ENCODE measurements around the gene DYNC2H1. TPM values are rescaled to one million over a fixed set of nuclear protein-coding genes. Genes with fewer than 3 reads are reported as not detected.

Gene DYNC2H1
- polyA plus RNA-seq, 1 experiment: 25.3 TPM

DNA sequence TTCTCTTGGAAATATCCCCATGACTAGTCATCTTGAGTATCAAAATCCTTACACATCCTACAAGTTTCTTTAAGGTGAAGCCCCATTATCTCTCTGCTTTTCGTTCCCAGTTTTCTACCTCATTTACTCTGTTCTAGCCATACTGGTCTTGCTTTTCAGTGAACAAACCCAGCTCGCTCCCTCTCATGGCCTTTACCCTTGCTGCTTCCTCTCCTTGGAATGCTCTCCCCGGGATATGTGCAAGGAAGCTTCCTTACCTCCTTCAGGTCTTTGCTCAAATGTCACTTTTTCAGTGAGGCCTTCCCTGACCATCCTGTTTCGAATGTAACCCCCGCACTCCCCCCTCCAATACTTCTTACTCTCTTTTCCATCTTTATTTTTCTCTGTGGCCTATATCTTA is 331.8 kb downstream of the DYNC2H1 start:
- Histone ChIP-seq H3K27me3 (ENCODE audit: control insufficient read depth, insufficient read depth, low read length) (no peaks in the 10 kb centered on the region), H3K9me3 (ENCODE audit: control insufficient read depth, insufficient read depth, low read length) (no peaks in the 10 kb centered on the region), H3K27ac (ENCODE audit: low read depth, low read length) (no peak overlapping the region), H3K4me3 (ENCODE audit: low read depth, low read length) (no peak overlapping the region)
- CTCF ChIA-PET: no interaction called here
- POLR2A ChIA-PET: no interaction called here
- TF ChIP-seq, protein P1, sequence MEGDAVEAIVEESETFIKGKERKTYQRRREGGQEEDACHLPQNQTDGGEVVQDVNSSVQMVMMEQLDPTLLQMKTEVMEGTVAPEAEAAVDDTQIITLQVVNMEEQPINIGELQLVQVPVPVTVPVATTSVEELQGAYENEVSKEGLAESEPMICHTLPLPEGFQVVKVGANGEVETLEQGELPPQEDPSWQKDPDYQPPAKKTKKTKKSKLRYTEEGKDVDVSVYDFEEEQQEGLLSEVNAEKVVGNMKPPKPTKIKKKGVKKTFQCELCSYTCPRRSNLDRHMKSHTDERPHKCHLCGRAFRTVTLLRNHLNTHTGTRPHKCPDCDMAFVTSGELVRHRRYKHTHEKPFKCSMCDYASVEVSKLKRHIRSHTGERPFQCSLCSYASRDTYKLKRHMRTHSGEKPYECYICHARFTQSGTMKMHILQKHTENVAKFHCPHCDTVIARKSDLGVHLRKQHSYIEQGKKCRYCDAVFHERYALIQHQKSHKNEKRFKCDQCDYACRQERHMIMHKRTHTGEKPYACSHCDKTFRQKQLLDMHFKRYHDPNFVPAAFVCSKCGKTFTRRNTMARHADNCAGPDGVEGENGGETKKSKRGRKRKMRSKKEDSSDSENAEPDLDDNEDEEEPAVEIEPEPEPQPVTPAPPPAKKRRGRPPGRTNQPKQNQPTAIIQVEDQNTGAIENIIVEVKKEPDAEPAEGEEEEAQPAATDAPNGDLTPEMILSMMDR (IDR thresholded peaks at IDR 0.05; ENCODE audit: low read depth, low read length): no peak
- no peak for DNase-seq (ENCODE audit: low read depth, low spot score)

DNA sequence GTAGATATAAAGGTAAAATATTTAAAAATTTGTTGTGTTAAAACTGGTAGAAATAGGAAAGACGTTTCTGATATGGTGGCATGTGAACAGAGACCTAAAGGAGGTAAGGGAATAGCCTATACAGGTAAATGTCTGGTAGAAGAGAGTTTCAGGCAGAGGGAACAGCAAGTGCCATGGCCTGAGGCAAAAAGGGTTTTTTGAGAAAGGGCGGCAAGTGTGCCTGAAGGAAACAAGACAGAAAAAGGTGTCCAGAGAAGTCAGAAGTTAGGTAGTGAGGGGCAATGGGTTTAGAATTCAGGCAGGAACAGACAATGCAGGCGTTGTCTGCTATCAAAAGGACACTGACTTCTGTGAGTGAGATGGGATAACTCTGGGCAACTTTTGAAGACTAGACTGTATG is 339.7 kb downstream of the DYNC2H1 start:
- H3K27ac ChIP-seq (ENCODE audit: low read depth, low read length): no peak overlapping the region

DNA sequence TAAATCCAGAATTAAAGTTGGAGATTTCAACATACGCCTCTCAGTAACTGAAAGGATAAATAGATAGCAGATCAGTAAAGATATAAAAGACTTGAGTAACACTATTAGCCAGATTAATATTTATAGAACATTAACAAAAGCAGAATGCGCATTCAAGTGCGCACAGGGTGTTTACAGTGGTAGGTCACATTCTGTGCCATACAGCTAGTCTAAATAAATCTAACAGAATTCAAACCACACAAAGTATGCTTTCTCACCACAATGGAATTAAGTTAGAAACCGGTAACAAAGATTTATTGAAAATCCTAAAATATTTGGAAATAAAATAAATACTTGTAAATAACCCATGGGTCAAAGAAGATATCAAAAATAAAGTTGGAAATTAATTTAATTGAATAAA is 341.0 kb downstream of the DYNC2H1 start:
- Histone ChIP-seq H3K27me3 (ENCODE audit: control insufficient read depth, insufficient read depth, low read length) (no peaks in the 10 kb centered on the region), H3K9me3 (ENCODE audit: control insufficient read depth, insufficient read depth, low read length) (no peaks in the 10 kb centered on the region), H3K27ac (ENCODE audit: low read depth, low read length) (no peak overlapping the region), H3K4me3 (ENCODE audit: low read depth, low read length) (no peak overlapping the region)
- ChIA-PET CTCF (no interaction called here), POLR2A (interaction anchor here (1.1 to 1.8 kb wide), 2 partner anchors 17 to 358 kb away, joined by 3 to 6 read pairs; partner anchors contain the start of gene DCUN1D5)
- TF ChIP-seq, protein P1 (IDR thresholded peaks at IDR 0.05; ENCODE audit: low read depth, low read length): no peak
- DNase-seq (ENCODE audit: low read depth, low spot score): peak; percentile 21

More for the DNA sequence above, 339.7 kb downstream of the DYNC2H1 start:
- no peak for DNase-seq (ENCODE audit: low read depth, low spot score)
- ChIA-PET CTCF (no interaction called here), POLR2A (interaction anchor here (0.6 to 1.8 kb wide), 2 partner anchors 15 to 51 kb away, joined by 3 to 6 read pairs; no protein-coding TSS in a partner anchor)
- no peak overlapping the region for H3K4me3 ChIP-seq (ENCODE audit: low read depth, low read length)
- TF ChIP-seq, protein P1 (IDR thresholded peaks at IDR 0.05; ENCODE audit: low read depth, low read length): no peak
- no peaks in the 10 kb centered on the region for H3K9me3 ChIP-seq (ENCODE audit: control insufficient read depth, insufficient read depth, low read length)
- no peaks in the 10 kb centered on the region for H3K27me3 ChIP-seq (ENCODE audit: control insufficient read depth, insufficient read depth, low read length)

DNA sequence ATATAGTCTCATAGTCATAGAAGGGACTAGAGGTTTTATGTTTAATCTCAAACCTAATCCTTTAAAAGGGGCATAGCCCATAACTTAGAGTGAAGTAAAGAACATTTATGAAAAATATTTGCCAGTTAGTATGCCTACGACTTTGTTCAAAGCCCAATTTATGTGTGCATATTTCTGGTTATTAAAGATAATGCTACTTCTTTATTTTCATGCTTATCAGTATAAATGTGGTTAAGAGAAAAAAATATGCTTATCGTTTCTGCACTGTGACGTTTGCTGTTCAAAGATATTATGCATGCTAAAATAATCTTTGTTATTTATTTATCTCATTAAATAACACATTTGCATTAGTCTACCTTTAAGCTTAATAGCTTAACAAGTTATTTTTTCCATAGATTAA is 343.9 kb downstream of the DYNC2H1 start:
- CTCF ChIA-PET: interaction anchor here (0.7 kb wide), 1 partner anchor 148 kb away, joined by 4 read pairs; no protein-coding TSS in a partner anchor
- no peak for DNase-seq (ENCODE audit: low read depth, low spot score)
- Histone ChIP-seq H3K27ac (ENCODE audit: low read depth, low read length) (no peak overlapping the region), H3K4me3 (ENCODE audit: low read depth, low read length) (no peak overlapping the region), H3K27me3 (ENCODE audit: control insufficient read depth, insufficient read depth, low read length) (no peaks in the 10 kb centered on the region), H3K9me3 (ENCODE audit: control insufficient read depth, insufficient read depth, low read length) (no peaks in the 10 kb centered on the region)
- POLR2A ChIA-PET: no interaction called here
- TF ChIP-seq, protein P1 (IDR thresholded peaks at IDR 0.05; ENCODE audit: low read depth, low read length): no peak

DNA sequence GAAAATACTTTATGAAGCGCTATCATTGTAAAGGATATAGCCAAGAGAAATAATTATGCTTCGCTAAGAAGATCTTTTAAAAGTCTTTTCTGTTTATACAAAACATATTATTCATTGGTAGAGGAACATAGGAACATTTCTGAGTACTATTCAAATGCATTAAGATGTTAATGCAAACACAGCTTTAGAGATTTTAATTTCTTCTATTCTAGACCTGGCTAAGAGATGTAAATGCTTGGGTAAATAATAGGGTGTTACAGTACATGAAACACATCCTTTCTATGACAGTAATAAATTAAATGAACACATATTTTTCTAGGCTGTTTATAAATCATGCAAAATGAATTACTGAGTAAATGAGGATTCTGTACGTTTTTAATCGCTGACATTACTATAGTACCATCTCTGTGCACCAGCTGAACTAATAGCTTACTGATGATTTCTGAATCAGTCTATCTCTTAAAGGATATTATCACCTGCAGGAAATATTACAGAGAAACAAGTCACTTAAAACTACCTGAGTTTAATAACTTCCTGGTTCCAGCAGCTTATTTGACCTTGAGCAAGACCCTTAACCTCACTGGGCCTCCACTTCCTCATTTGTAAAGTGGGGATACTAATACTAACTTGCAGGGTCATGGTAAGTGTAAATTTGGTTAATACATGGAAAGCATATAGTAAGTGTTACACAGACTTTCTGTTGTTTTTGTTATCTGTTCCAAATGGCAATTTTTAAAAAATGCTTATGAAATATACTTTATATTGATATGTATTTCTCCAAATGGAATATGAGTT is 344.9 kb downstream of the DYNC2H1 start:
- ChIA-PET POLR2A (no interaction called here), CTCF (no interaction called here)
- TF ChIP-seq, protein P1 (IDR thresholded peaks at IDR 0.05; ENCODE audit: low read depth, low read length): no peak
- Histone ChIP-seq H3K27ac (ENCODE audit: low read depth, low read length) (no peak overlapping the region), H3K4me3 (ENCODE audit: low read depth, low read length) (no peak overlapping the region), H3K27me3 (ENCODE audit: control insufficient read depth, insufficient read depth, low read length) (no peaks in the 10 kb centered on the region), H3K9me3 (ENCODE audit: control insufficient read depth, insufficient read depth, low read length) (no peaks in the 10 kb centered on the region)
- no peak for DNase-seq (ENCODE audit: low read depth, low spot score)
